Measurements from ENCODE around the gene PKP3.
A peak's percentile ranks its signal among the peaks of the same experiment; 100 is the strongest.

The PKP3 gene

GRCh38 chr11:393219-394033 lies 583 bp upstream of the PKP3 start:
- no peak for TF ChIP-seq CTCF (IDR thresholded peaks at IDR 0.05; ENCODE audit: insufficient read depth, low read depth, low read length, missing control alignments)
- DNase-seq (ENCODE audit: low read depth), result no peak
- no peak overlapping the region for H3K4me3 ChIP-seq (ENCODE audit: low read depth, low read length)

GRCh38 chr11:394858-395655 lies 1.0 kb downstream of the PKP3 start:
- DNase-seq (ENCODE audit: low read depth), result no peak
- H3K4me3 ChIP-seq (ENCODE audit: low read depth, low read length), result no peak overlapping the region
- TF ChIP-seq CTCF (IDR thresholded peaks at IDR 0.05; ENCODE audit: insufficient read depth, low read depth, low read length, missing control alignments), result no peak

- TF ChIP-seq CTCF (IDR thresholded peaks at IDR 0.05; ENCODE audit: insufficient read depth, low read depth, low read length, missing control alignments), result no peak
- H3K4me3 ChIP-seq (ENCODE audit: low read depth, low read length), result no peak overlapping the region
- no peak for DNase-seq (ENCODE audit: low read depth)
Measured at GRCh38 chr11:395866-396265, 1.9 kb downstream of the PKP3 start.

GRCh38 chr11:396511-396947 lies 2.5 kb downstream of the PKP3 start:
- no peak overlapping the region for H3K4me3 ChIP-seq (ENCODE audit: low read depth, low read length)
- DNase-seq (ENCODE audit: low read depth), result no peak
- TF ChIP-seq CTCF (IDR thresholded peaks at IDR 0.05; ENCODE audit: insufficient read depth, low read depth, low read length, missing control alignments), result no peak

GRCh38 chr11:396948-397548 lies 3.0 kb downstream of the PKP3 start:
- peak overlapping the region; percentile 33 for H3K4me3 ChIP-seq (ENCODE audit: low read depth, low read length)
- peak; percentile 68 for TF ChIP-seq CTCF (IDR thresholded peaks at IDR 0.05; ENCODE audit: insufficient read depth, low read depth, low read length, missing control alignments)
- peak; percentile 81 for DNase-seq (ENCODE audit: low read depth)

GRCh38 chr11:398826-399225 lies 4.8 kb downstream of the PKP3 start:
- TF ChIP-seq CTCF (IDR thresholded peaks at IDR 0.05; ENCODE audit: insufficient read depth, low read depth, low read length, missing control alignments), result no peak
- H3K4me3 ChIP-seq (ENCODE audit: low read depth, low read length), result no peak overlapping the region

More at GRCh38 chr11:398826-399225, 4.8 kb downstream of the PKP3 start:
- no peak for DNase-seq (ENCODE audit: low read depth)

Data from GM12865 (cell line).